Vagina (tissue), 2 donors: ENCODE data around the gene PSPH.
"Not testable (repeated sequence)": the region's sequence is repeated elsewhere in the genome, so short reads cannot be mapped to it uniquely, and the experiment has no call there.

Experiments
- CTCF ChIP-seq, 3 experiments: fragments of 450-650 bp in 2 of 3; fragments of 200-600 bp in 1 of 3; sonication (generic) in 1 of 3; IDR thresholded peaks; one replicate each; pipeline ENCODE4 v1.5.1; 2017 to 2019; ENCODE audit warnings: antibody characterized with exemption in 3 of 3, mild to moderate bottlenecking in 2 of 3, moderate library complexity in 2 of 3
- POLR2A ChIP-seq, 2 donors: fragments of 450-650 bp; IDR thresholded peaks; one replicate each; pipeline ENCODE4 v1.6.1; 2017; ENCODE audit warnings: antibody characterized with exemption in 2 of 2, mild to moderate bottlenecking in 2 of 2, moderate library complexity in 2 of 2
- POLR2AphosphoS5 ChIP-seq, 2 donors: sonication (generic); formaldehyde crosslinking; IDR thresholded peaks; one replicate each; pipeline ENCODE4 v1.9.0; 2017; ENCODE audit warnings: antibody characterized with exemption in 2 of 2, mild to moderate bottlenecking in 2 of 2, low read depth in 1 of 2; ENCODE audit not compliant: insufficient read depth in 1 of 2

- TF ChIP-seq CTCF (IDR thresholded peaks at IDR 0.05); POLR2A (IDR thresholded peaks at IDR 0.05); POLR2AphosphoS5 (IDR thresholded peaks at IDR 0.05; ENCODE audit: insufficient read depth in 1 of 2, low read depth in 1 of 2): not testable (repeated sequence)
Observed at GRCh38 chr7:56047446-56048116, 3.7 kb downstream of the PSPH start.
